H9 (cell line): ENCODE results near the gene ATP5IF1. TPM values are rescaled to one million over a fixed set of nuclear protein-coding genes. Genes with fewer than 3 reads are reported as not detected.

Experiments
- DNase-seq: peaks from one replicate; pipeline ENCODE4 v3.0.0-alpha.2; 2017
- H2AFZ ChIP-seq: one replicate; pipeline ENCODE4 v1.6.1; 2013; ENCODE audit warnings: mild to moderate bottlenecking, low read length, control low read depth, moderate library complexity
- H2AK5ac ChIP-seq: 2 replicates; pipeline ENCODE4 v1.6.1; 2013; ENCODE audit warnings: low read length, control low read depth, mixed read lengths; ENCODE audit not compliant: insufficient read length
- H2BK120ac ChIP-seq: one replicate; pipeline ENCODE4 v1.6.1; 2013; ENCODE audit warnings: low read depth, mild to moderate bottlenecking, low read length, control low read depth, inconsistent platforms; ENCODE audit not compliant: poor library complexity, severe bottlenecking
- H2BK12ac ChIP-seq: 2 replicates; pipeline ENCODE4 v1.6.1; 2013; ENCODE audit warnings: low read length, control low read depth, mixed read lengths, low read depth; ENCODE audit not compliant: insufficient read length
- H2BK15ac ChIP-seq: 2 replicates; pipeline ENCODE4 v1.6.1; 2013; ENCODE audit warnings: low read depth, low read length, control low read depth
- H2BK20ac ChIP-seq: one replicate; pipeline ENCODE4 v1.6.1; 2013; ENCODE audit warnings: low read depth, mild to moderate bottlenecking, low read length, control low read depth, inconsistent platforms; ENCODE audit not compliant: poor library complexity, severe bottlenecking
- H2BK5ac ChIP-seq: 2 replicates; pipeline ENCODE4 v1.6.1; 2013; ENCODE audit warnings: low read length, control low read depth, mixed read lengths; ENCODE audit not compliant: insufficient read length
- H3K14ac ChIP-seq: 2 replicates; pipeline ENCODE4 v1.6.1; 2013; ENCODE audit warnings: low read length, control low read depth; ENCODE audit not compliant: insufficient read depth
- H3K18ac ChIP-seq: 2 replicates; pipeline ENCODE4 v1.6.1; 2013; ENCODE audit warnings: low read depth, mild to moderate bottlenecking, mixed read lengths, low read length, control low read depth; ENCODE audit not compliant: insufficient read length
- H3K23ac ChIP-seq: 2 replicates; pipeline ENCODE4 v1.6.1; 2013; ENCODE audit warnings: low read length, control low read depth, mixed read lengths, low read depth; ENCODE audit not compliant: insufficient read length
- H3K23me2 ChIP-seq: 2 replicates; pipeline ENCODE4 v1.6.1; 2013; ENCODE audit warnings: low read depth, mild to moderate bottlenecking, mixed read lengths, low read length, control low read depth; ENCODE audit not compliant: insufficient read length, poor library complexity, severe bottlenecking
- H3K27ac ChIP-seq: 2 replicates; pipeline ENCODE4 v1.5.1; 2013; ENCODE audit warnings: low read length, control low read depth, mixed read lengths, low read depth; ENCODE audit not compliant: insufficient read length
- H3K27me3 ChIP-seq: 2 replicates; pipeline ENCODE4 v1.6.1; 2013; ENCODE audit warnings: low read length, control low read depth, inconsistent platforms; ENCODE audit not compliant: insufficient read depth
- H3K4ac ChIP-seq: 2 replicates; pipeline ENCODE4 v1.6.1; 2013; ENCODE audit warnings: low read depth, mild to moderate bottlenecking, control low read depth, inconsistent platforms, low read length, moderate library complexity
- H3K4me1 ChIP-seq: 2 replicates; pipeline ENCODE4 v1.6.1; 2013; ENCODE audit warnings: low read length, control low read depth, inconsistent platforms; ENCODE audit not compliant: insufficient read depth
- H3K4me2 ChIP-seq: 2 replicates; pipeline ENCODE4 v1.6.1; 2013; ENCODE audit warnings: low read length, control low read depth, mixed read lengths; ENCODE audit not compliant: insufficient read length, insufficient read depth
- H3K56ac ChIP-seq: 2 replicates; pipeline ENCODE4 v1.6.1; 2013; ENCODE audit warnings: low read depth, mild to moderate bottlenecking, mixed read lengths, low read length, control low read depth; ENCODE audit not compliant: insufficient read length
- H3K79me1 ChIP-seq: 2 replicates; pipeline ENCODE4 v1.6.1; 2013; ENCODE audit warnings: low read depth, mild to moderate bottlenecking, moderate library complexity, low read length, control low read depth, inconsistent platforms; ENCODE audit not compliant: insufficient read depth, poor library complexity, severe bottlenecking
- H3K79me2 ChIP-seq: 2 replicates; pipeline ENCODE4 v1.6.1; 2013; ENCODE audit warnings: low read length, control low read depth, inconsistent platforms; ENCODE audit not compliant: insufficient read depth
- H3K9ac ChIP-seq: 2 replicates; pipeline ENCODE4 v1.6.1; 2013; ENCODE audit warnings: low read length, control low read depth, mixed read lengths; ENCODE audit not compliant: insufficient read length; ENCODE audit errors: extremely low read depth
- H3K9me3 ChIP-seq: one replicate; pipeline ENCODE4 v1.6.1; 2013; ENCODE audit warnings: low read depth, low read length, inconsistent platforms; ENCODE audit not compliant: control insufficient read depth
- H3T11ph ChIP-seq: one replicate; pipeline ENCODE4 v1.6.1; 2013; ENCODE audit warnings: mild to moderate bottlenecking, low read length, control low read depth, inconsistent platforms
- H4K20me1 ChIP-seq: one replicate; pipeline ENCODE4 v1.6.1; 2013; ENCODE audit not compliant: control insufficient read depth, insufficient read length, insufficient read depth
- H4K5ac ChIP-seq: 2 replicates; pipeline ENCODE4 v1.6.1; 2013; ENCODE audit warnings: low read depth, mild to moderate bottlenecking, mixed read lengths, low read length, control low read depth; ENCODE audit not compliant: insufficient read length
- H4K8ac ChIP-seq: replicated peaks from 2 replicates; pipeline ENCODE4 v1.6.1; 2013; ENCODE audit warnings: low read length, control low read depth, mixed read lengths, low read depth; ENCODE audit not compliant: insufficient read length
- H4K91ac ChIP-seq: 2 replicates; pipeline ENCODE4 v1.6.1; 2013; ENCODE audit warnings: low read depth, mild to moderate bottlenecking, moderate library complexity, mixed read lengths, low read length, control low read depth; ENCODE audit not compliant: insufficient read length
- H3K27ac Mint-ChIP-seq, 3 experiments: 2 replicates in 2 of 3; 3 replicates in 1 of 3; pipeline ENCODE4 v1.8.0; 2020 to 2021; ENCODE audit warnings: mixed read lengths in 3 of 3, mild to moderate bottlenecking in 1 of 3, moderate library complexity in 1 of 3
- H3K27me3 Mint-ChIP-seq: 2 replicates; pipeline ENCODE4 v1.8.0; 2021; ENCODE audit warnings: low read depth, mild to moderate bottlenecking, moderate library complexity, mixed read lengths
- H3K36me3 Mint-ChIP-seq, 3 experiments: 2 replicates in 2 of 3; 3 replicates in 1 of 3; pipeline ENCODE4 v1.8.0; 2020 to 2021; ENCODE audit warnings: low read depth in 3 of 3, mixed read lengths in 3 of 3; ENCODE audit not compliant: insufficient read depth in 1 of 3
- H3K4me1 Mint-ChIP-seq, 2 experiments: 2 replicates each; pipeline ENCODE4 v1.8.0; 2020; ENCODE audit warnings: mixed read lengths in 2 of 2
- H3K4me3 Mint-ChIP-seq, 2 experiments: 2 replicates in 1 of 2; 3 replicates in 1 of 2; pipeline ENCODE4 v1.8.0; 2020 to 2021; ENCODE audit warnings: mild to moderate bottlenecking in 2 of 2, mixed read lengths in 2 of 2, moderate library complexity in 1 of 2
- H3K9me3 Mint-ChIP-seq, 2 experiments: 2 replicates in 1 of 2; 3 replicates in 1 of 2; pipeline ENCODE4 v1.8.0; 2020; ENCODE audit warnings: mild to moderate bottlenecking in 2 of 2, mixed read lengths in 2 of 2, moderate library complexity in 1 of 2
- WGBS: extraction: QIAGEN DNeasy Blood & Tissue Kit; methylation state at CpG from one replicate; pipeline ENCODE4 v1.1.7; 2013; ENCODE audit warnings: missing lambda C conversion rate, low lambda C conversion rate, mixed read lengths; ENCODE audit not compliant: insufficient read length; ENCODE audit errors: extremely low coverage; 5-methylcytosine and 5-hydroxymethylcytosine counted together
- total RNA-seq: library from RNA; stranded (reverse); gene quantifications from 2 replicates; pipeline ENCODE4 v1.2.1, GENCODE V29; 2021
- TF ChIP-seq, protein P1 (sequence below): fragments of 200-600 bp; sonication (generic); conservative IDR thresholded peaks from 3 replicates; pipeline ENCODE4 v1.8.0; 2021; ENCODE audit warnings: antibody characterized with exemption, mild to moderate bottlenecking

The ATP5IF1 gene
- total RNA-seq, 1 experiment from 2014 or later, result 257 TPM

DNA sequence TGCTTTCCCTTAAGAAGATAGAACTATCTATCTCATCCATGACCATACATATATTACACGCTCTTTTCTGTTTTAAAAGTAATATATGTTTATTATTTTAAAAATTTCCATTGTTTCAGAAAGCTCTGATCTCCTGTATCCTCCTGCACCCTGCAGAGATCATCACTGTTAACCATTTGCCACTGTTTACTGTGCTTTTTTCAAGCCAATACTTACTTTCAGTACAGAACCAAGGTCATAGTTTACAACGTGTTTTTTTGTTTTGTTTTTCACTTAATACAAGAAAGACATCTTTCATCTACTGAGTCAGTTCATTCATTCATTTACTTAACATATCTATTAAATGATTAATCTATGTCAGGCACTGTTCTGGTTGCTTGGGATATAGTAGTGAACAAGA lies 33.6 kb downstream of the ATP5IF1 start:
- Histone ChIP-seq H4K91ac (no peak overlapping the region), H3K27ac (no peak overlapping the region), H3K18ac (no peak overlapping the region), H3K79me1 (peaks cover 4% of the 10 kb centered on the region), H3K4me1 (peaks cover 11% of the 10 kb centered on the region), H2AK5ac (no peak overlapping the region), H4K5ac (no peak overlapping the region), H3K9me3 (no peaks in the 10 kb centered on the region), H3T11ph (no peak overlapping the region), H3K23ac (no peak overlapping the region), H2AFZ (no peak overlapping the region), H3K4ac (no peak overlapping the region), H2BK12ac (no peak overlapping the region), H3K27me3 (no peaks in the 10 kb centered on the region), H3K4me2 (no peak overlapping the region), H2BK20ac (no peak overlapping the region), H3K9ac (no peak overlapping the region), H3K23me2 (no peaks in the 10 kb centered on the region), H2BK120ac (no peak overlapping the region), H2BK15ac (no peak overlapping the region), H4K8ac (no peak overlapping the region), H3K14ac (no peak overlapping the region), H3K79me2 (peaks cover 17% of the 10 kb centered on the region; the same call in 1 of the 2 replicates), H4K20me1 (no peaks in the 10 kb centered on the region), H2BK5ac (no peak overlapping the region), H3K56ac (no peak overlapping the region)
- H3K27ac Mint-ChIP-seq, result peak overlapping the region in 1 of 3 experiments; percentile 37; a peak in 1 of 7 replicates
- no CpG with 5 or more reads among the region's 2 CpGs for WGBS
- no peaks in the 10 kb centered on the region for H3K9me3 Mint-ChIP-seq
- peaks cover 19 to 46% (median 38%) of the 10 kb centered on the region in 3 experiments; a peak in 6 of 7 replicates for H3K36me3 Mint-ChIP-seq
- TF ChIP-seq, protein P1, sequence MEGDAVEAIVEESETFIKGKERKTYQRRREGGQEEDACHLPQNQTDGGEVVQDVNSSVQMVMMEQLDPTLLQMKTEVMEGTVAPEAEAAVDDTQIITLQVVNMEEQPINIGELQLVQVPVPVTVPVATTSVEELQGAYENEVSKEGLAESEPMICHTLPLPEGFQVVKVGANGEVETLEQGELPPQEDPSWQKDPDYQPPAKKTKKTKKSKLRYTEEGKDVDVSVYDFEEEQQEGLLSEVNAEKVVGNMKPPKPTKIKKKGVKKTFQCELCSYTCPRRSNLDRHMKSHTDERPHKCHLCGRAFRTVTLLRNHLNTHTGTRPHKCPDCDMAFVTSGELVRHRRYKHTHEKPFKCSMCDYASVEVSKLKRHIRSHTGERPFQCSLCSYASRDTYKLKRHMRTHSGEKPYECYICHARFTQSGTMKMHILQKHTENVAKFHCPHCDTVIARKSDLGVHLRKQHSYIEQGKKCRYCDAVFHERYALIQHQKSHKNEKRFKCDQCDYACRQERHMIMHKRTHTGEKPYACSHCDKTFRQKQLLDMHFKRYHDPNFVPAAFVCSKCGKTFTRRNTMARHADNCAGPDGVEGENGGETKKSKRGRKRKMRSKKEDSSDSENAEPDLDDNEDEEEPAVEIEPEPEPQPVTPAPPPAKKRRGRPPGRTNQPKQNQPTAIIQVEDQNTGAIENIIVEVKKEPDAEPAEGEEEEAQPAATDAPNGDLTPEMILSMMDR, result no peak
- H3K4me1 Mint-ChIP-seq, result peaks cover 31 to 34% of the 10 kb centered on the region in 2 experiments
- no peak overlapping the region for H3K4me3 Mint-ChIP-seq
- H3K27me3 Mint-ChIP-seq, result no peaks in the 10 kb centered on the region
- DNase-seq, result no peak
